Ishikawa (cell line): ENCODE data around the gene ZBTB20.

ENCODE experiments used
- CEBPB ChIP-seq: IDR thresholded peaks from 2 replicates; pipeline ENCODE4 v1.6.1; 2012
- CREB1 ChIP-seq: IDR thresholded peaks from 2 replicates; pipeline ENCODE4 v1.6.1; 2012; ENCODE audit warnings: low read depth
- EGR1 ChIP-seq: IDR thresholded peaks from 2 replicates; pipeline ENCODE4 v1.6.1; 2012
- EP300 ChIP-seq: IDR thresholded peaks from 2 replicates; pipeline ENCODE4 v1.6.1; 2012; ENCODE audit warnings: borderline replicate concordance
- RAD21 ChIP-seq: IDR thresholded peaks from 2 replicates; pipeline ENCODE4 v1.6.1; 2012; ENCODE audit warnings: low read depth
- TAF1 ChIP-seq: IDR thresholded peaks from 2 replicates; pipeline ENCODE4 v1.6.1; 2012; ENCODE audit warnings: low read depth, mild to moderate bottlenecking
- TCF12 ChIP-seq: IDR thresholded peaks from 2 replicates; pipeline ENCODE4 v1.6.1; 2012; ENCODE audit warnings: low read depth
- TEAD4 ChIP-seq: IDR thresholded peaks from 2 replicates; pipeline ENCODE4 v1.6.1; 2012
- YY1 ChIP-seq: IDR thresholded peaks from 2 replicates; pipeline ENCODE4 v1.6.1; 2012; ENCODE audit warnings: low read depth
- ZBTB7A ChIP-seq: IDR thresholded peaks from 2 replicates; pipeline ENCODE4 v1.6.1; 2012; ENCODE audit warnings: low read depth
- TF ChIP-seq, protein P1 (sequence below): IDR thresholded peaks from 2 replicates; pipeline ENCODE4 v1.6.1; 2012; ENCODE audit warnings: low read depth, mild to moderate bottlenecking
- TF ChIP-seq, protein P2 (sequence below): IDR thresholded peaks from 2 replicates; pipeline ENCODE4 v1.6.1; 2012
- TF ChIP-seq, protein P3 (sequence below): IDR thresholded peaks from 2 replicates; pipeline ENCODE4 v1.6.1; 2012

DNA sequence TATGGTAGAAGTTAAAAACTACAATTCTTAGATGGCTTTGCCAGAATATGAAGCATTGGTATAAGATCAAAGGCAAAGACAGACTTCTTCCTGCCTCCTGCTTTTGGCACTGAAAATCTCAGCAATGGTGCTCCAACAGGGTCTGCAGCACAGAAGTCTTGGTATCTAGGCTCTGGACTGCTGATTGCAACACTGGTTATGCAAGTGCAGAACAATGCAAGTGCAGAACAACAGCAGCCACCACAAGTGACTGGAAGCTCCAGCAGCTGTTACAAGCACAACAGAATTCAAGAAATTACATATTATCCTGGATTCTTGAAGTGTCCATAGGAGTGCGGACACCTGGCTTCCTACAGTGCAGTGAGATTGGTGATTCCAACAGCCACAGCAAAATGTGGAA lies 33.7 kb downstream of the ZBTB20 start:
- TF ChIP-seq EP300 (no peak), YY1 (no peak), EGR1 (no peak), TEAD4 (no peak), TAF1 (no peak), CREB1 (no peak), RAD21 (no peak), TCF12 (no peak), CEBPB (0 out of 2 replicates have a peak, but pooled peaks have one; percentile 35), ZBTB7A (no peak)
- TF ChIP-seq, protein P1, sequence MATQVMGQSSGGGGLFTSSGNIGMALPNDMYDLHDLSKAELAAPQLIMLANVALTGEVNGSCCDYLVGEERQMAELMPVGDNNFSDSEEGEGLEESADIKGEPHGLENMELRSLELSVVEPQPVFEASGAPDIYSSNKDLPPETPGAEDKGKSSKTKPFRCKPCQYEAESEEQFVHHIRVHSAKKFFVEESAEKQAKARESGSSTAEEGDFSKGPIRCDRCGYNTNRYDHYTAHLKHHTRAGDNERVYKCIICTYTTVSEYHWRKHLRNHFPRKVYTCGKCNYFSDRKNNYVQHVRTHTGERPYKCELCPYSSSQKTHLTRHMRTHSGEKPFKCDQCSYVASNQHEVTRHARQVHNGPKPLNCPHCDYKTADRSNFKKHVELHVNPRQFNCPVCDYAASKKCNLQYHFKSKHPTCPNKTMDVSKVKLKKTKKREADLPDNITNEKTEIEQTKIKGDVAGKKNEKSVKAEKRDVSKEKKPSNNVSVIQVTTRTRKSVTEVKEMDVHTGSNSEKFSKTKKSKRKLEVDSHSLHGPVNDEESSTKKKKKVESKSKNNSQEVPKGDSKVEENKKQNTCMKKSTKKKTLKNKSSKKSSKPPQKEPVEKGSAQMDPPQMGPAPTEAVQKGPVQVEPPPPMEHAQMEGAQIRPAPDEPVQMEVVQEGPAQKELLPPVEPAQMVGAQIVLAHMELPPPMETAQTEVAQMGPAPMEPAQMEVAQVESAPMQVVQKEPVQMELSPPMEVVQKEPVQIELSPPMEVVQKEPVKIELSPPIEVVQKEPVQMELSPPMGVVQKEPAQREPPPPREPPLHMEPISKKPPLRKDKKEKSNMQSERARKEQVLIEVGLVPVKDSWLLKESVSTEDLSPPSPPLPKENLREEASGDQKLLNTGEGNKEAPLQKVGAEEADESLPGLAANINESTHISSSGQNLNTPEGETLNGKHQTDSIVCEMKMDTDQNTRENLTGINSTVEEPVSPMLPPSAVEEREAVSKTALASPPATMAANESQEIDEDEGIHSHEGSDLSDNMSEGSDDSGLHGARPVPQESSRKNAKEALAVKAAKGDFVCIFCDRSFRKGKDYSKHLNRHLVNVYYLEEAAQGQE = no peak
- TF ChIP-seq, protein P2, sequence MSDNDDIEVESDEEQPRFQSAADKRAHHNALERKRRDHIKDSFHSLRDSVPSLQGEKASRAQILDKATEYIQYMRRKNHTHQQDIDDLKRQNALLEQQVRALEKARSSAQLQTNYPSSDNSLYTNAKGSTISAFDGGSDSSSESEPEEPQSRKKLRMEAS = no peak
- TF ChIP-seq, protein P3, sequence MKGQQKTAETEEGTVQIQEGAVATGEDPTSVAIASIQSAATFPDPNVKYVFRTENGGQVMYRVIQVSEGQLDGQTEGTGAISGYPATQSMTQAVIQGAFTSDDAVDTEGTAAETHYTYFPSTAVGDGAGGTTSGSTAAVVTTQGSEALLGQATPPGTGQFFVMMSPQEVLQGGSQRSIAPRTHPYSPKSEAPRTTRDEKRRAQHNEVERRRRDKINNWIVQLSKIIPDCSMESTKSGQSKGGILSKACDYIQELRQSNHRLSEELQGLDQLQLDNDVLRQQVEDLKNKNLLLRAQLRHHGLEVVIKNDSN = no peak
